GM12872 (cell line): Measurements from ENCODE around the gene CARMIL1.

Experiments used
- TF ChIP-seq, protein P1 (sequence below): IDR thresholded peaks from 3 replicates; pipeline ENCODE4 v1.5.1; 2011; ENCODE audit warnings: low read depth, mild to moderate bottlenecking, low read length, moderate library complexity; ENCODE audit not compliant: insufficient read depth

Gene CARMIL1

DNA sequence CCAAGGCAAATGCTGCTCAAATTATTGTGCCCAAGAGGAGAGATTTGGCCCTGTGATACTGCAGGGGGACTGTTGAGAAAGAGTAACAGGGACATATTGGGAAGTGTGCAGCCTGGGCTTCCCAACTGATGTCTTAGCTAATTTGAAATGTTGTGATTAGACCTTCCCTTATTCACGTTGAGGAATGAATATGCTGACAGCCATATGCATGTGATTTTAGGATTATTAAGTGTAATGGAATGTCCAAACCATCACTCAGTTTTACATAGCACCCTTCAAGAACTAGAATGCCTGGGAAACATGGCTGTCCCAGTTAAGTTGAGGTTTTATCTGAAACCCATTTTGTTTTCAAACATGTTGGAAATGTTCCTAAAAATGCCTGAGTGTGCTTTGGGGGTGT is 81.4 kb downstream of the CARMIL1 start:
- TF ChIP-seq, protein P1, sequence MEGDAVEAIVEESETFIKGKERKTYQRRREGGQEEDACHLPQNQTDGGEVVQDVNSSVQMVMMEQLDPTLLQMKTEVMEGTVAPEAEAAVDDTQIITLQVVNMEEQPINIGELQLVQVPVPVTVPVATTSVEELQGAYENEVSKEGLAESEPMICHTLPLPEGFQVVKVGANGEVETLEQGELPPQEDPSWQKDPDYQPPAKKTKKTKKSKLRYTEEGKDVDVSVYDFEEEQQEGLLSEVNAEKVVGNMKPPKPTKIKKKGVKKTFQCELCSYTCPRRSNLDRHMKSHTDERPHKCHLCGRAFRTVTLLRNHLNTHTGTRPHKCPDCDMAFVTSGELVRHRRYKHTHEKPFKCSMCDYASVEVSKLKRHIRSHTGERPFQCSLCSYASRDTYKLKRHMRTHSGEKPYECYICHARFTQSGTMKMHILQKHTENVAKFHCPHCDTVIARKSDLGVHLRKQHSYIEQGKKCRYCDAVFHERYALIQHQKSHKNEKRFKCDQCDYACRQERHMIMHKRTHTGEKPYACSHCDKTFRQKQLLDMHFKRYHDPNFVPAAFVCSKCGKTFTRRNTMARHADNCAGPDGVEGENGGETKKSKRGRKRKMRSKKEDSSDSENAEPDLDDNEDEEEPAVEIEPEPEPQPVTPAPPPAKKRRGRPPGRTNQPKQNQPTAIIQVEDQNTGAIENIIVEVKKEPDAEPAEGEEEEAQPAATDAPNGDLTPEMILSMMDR, result no peak

DNA sequence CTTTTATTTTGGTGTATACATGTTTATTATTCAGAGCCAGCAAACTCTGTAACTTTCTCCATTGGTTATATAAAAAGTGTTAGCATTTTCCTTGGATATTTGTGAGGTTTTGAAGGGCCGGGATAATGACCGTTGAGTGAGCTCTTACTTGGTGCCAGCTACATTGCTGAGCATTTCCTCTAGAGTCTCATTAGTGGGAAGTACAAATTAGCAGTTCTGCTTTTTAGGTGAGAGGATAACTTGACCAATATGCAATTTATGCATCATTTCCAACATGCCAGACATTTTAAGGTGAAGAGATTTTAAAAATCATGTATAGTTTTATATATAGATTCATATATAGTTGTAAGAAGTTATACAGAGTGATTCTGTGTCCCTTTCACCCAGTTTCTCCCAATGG is 84.3 kb downstream of the CARMIL1 start:
- TF ChIP-seq, protein P1, result no peak

DNA sequence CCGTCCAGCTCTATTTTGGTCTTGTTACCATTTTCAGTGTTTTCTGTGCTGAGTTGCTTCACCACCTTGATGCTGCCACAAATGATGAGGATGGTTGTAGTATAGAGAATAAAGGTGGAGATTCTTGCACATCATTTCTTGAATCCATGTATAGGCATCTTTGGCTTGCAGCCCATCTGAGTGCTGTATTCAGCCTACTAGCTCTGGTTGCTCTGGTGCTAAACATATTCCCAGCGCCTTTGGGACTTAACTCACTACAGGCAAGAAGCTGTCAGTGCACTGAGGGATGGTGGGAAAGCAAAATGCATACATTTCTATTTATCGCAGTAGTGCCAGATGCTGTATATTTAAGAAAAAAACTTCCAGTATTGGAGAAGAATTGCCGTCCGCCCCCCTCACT is 86.0 kb downstream of the CARMIL1 start:
- TF ChIP-seq, protein P1, result no peak

DNA sequence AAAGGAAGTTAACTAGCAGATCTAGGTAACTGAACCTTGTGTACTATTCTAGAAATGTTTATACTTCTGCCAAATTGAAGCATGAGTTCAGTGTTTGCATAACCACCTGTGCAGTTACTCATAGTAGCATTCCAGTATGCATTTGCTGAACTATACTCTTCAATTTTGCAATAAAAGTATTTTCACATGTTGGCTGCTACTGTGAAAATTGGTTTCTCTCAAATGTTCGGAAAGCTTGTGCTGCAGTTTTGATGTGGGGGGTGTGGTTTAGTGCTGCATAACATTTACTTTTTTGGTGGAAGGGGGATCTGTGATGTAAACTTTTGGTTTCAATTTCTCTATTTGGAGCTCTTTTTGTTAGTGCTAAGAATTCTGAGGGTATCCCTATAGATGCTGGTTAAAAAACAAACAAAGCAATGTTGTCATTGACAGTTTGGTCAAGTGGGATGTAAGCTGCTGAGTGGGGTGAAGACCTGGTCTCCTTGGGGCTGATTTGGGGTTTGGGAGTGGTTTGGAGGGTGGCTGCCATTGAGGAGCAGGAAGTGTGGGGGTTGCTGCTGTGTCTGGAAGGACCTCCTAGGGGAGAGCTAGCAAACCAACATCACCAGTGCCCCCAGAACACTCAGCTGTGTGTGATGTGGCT is 87.8 kb downstream of the CARMIL1 start:
- TF ChIP-seq, protein P1, result no peak

DNA sequence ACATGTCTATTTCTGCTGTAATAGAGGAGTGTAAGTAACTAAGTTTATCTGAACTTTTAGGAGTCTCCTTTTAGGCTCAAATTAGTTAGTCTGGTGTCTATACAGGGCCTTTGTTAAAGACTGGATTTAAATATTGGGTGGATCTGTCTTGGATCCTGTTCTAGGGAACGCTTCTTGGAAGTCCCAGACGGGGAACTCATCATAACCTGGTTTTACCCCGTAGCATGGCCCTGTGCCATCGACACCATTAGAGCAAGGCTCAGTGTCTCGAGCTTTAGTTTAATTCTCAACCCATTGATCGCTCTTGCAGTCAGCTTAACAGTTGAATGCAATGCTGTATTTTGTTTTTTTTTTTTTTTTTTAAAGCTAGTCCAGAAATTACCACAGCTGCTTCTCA is 89.9 kb downstream of the CARMIL1 start:
- TF ChIP-seq, protein P1, result no peak

DNA sequence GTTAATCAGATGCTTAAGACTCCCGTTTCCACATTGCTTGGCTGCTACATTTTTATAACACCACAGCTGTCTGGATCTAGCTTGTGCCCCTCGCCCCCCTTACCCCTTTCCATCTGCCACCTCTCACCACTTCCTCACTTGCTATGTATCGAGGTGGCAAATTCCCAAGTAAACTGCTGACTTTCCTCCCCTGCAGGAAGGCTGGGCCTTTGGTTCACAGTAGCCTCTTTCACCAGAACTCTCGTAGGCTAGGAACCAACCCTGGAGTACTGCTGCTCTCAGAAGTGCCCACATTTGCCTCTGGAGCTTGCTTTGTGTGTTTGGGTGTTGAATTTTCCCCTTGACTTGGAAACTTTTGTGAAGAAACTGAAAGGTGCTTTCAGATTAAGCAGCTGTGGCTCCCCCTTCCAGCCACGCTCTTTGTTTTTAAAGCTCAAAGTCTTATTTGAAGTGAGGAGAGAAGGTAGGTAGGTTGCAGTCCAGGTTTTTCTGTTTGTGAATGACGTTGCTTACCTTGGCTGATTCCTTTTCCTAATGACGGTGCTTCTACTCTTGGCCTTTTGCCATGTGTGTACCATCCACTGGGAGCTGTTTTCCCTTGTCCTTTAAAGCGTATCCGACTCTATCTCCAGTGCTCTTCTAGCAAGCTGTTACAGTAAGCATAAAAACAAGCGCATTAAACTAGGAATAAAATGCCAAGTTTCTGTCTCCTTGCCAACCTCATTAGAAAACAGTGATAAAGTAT is 90.4 kb downstream of the CARMIL1 start:
- TF ChIP-seq, protein P1, result no peak

DNA sequence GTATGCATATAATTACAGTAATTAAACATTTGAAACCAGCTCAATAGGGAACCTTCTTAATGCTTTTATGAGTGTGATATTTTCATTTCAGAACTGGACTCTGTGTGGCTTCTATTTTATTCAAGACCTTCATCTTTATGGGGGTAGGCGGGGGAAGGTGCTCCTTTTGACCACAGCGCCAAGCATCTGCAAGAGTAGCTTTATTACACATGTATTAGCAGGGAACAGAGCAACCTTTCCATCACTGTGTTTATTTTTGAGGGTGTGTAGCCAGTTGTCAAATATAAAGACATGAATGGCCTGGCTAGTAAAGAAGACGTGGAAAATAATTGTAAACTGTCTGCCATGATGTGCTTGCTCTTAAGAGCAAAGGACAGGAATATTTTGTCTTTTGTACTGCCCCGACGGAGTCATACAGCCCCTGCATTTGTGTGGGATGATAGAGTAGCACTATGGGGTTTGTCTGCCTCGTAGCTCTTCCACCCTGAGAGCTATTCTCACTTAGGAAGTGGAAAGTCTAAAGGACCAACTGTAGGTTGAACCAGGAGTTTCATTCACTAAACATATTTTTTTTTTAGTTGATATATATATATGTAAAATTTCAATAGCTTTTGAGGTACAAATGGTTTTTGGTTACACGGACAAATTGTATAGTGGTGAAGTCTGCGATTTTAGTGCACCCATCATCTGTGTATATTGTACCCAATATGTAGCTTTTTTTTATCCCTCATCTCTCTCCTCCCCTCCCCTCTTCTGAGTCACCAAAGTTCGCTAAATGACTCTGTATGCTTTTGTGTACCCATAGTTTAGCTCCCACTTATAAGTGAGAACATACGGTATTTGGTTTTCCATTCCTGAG is 91.2 kb downstream of the CARMIL1 start:
- TF ChIP-seq, protein P1, result no peak
